ENCODE results near the gene CCSER1. TPM values are rescaled to one million over a fixed set of nuclear protein-coding genes. Genes with fewer than 3 reads are reported as not detected.
"Not testable (repeated sequence)": the region's sequence is repeated elsewhere in the genome, so short reads cannot be mapped to it uniquely, and the experiment has no call there.

The CCSER1 gene
- polyA plus RNA-seq, 3 donors = 0.09 to 0.75 (median 0.13) TPM

- H3K27ac Mint-ChIP-seq = peak overlapping the region in 1 of 7 donors; percentile 22
- no peaks in the 10 kb centered on the region for H3K4me1 Mint-ChIP-seq
These were observed 348.8 kb downstream of the CCSER1 start for GRCh38 chr4:90476019-90476418.

GRCh38 chr4:90476586-90476985 is 349.4 kb downstream of the CCSER1 start:
- H3K36me3 Mint-ChIP-seq = no peaks in the 10 kb centered on the region
- Histone ChIP-seq H3K4me2 (replicated peaks; ENCODE audit: extremely low read depth, low read length, poor library complexity, severe bottlenecking) (no peak overlapping the region), H3K79me2 (ENCODE audit: insufficient read depth, low read length) (no peaks in the 10 kb centered on the region), H2AFZ (ENCODE audit: insufficient read depth, low read depth, low read length, poor library complexity, severe bottlenecking) (no peak overlapping the region), H3K36me3 (replicated peaks in 1 of 2; ENCODE audit: control insufficient read depth in 1 of 2, insufficient read depth in 2 of 2, low read length in 2 of 2) (no peaks in the 10 kb centered on the region), H3K27ac (ENCODE audit: low read depth in 1 of 2, low read length in 2 of 2) (no peak overlapping the region), H4K20me1 (ENCODE audit: insufficient read depth, low read length) (no peaks in the 10 kb centered on the region), H3K4me1 (ENCODE audit: control insufficient read depth in 1 of 2, insufficient read depth in 2 of 2, low read length in 2 of 2) (no peaks in the 10 kb centered on the region), H3K9ac (ENCODE audit: insufficient read depth, low read length, poor library complexity, severe bottlenecking) (no peak overlapping the region), H3K27me3 (ENCODE audit: control insufficient read depth in 2 of 2, insufficient read depth in 2 of 2, low read length in 2 of 2) (no peaks in the 10 kb centered on the region), H3K4me3 (replicated peaks in 1 of 3; ENCODE audit: low read depth in 2 of 3, low read length in 3 of 3) (no peak overlapping the region), H3K9me3 (replicated peaks in 1 of 2; ENCODE audit: control insufficient read depth in 1 of 2, insufficient read depth in 1 of 2, low read length in 2 of 2) (no peaks in the 10 kb centered on the region)
- H3K4me3 Mint-ChIP-seq = no peak overlapping the region
- no peak for TF ChIP-seq CTCF (IDR thresholded peaks at IDR 0.05)
- no peaks in the 10 kb centered on the region for H3K4me1 Mint-ChIP-seq
- H3K27me3 Mint-ChIP-seq (ENCODE audit: low read depth in 3 of 3) = peaks cover 0 to 2% (median 0%) of the 10 kb centered on the region in 3 donors
- DNase-seq = no peak
- H3K27ac Mint-ChIP-seq = no peak overlapping the region
- intact Hi-C loops (cut with micrococcal nuclease) = no loop called here
- peaks cover 0 to 9% (median 4%) of the 10 kb centered on the region in 7 donors for H3K9me3 Mint-ChIP-seq
- no CpG with 5 or more reads among the region's 4 CpGs for WGBS (ENCODE audit: insufficient coverage)

More at GRCh38 chr4:90476019-90476418, 348.8 kb downstream of the CCSER1 start:
- Histone ChIP-seq H3K4me3 (replicated peaks in 1 of 3; ENCODE audit: low read depth in 2 of 3, low read length in 3 of 3) (no peak overlapping the region), H3K9ac (ENCODE audit: insufficient read depth, low read length, poor library complexity, severe bottlenecking) (no peak overlapping the region), H3K27me3 (ENCODE audit: control insufficient read depth in 2 of 2, insufficient read depth in 2 of 2, low read length in 2 of 2) (no peaks in the 10 kb centered on the region), H3K36me3 (replicated peaks in 1 of 2; ENCODE audit: control insufficient read depth in 1 of 2, insufficient read depth in 2 of 2, low read length in 2 of 2) (no peaks in the 10 kb centered on the region), H3K4me1 (ENCODE audit: control insufficient read depth in 1 of 2, insufficient read depth in 2 of 2, low read length in 2 of 2) (no peaks in the 10 kb centered on the region), H3K79me2 (ENCODE audit: insufficient read depth, low read length) (no peaks in the 10 kb centered on the region), H2AFZ (ENCODE audit: insufficient read depth, low read depth, low read length, poor library complexity, severe bottlenecking) (no peak overlapping the region), H4K20me1 (ENCODE audit: insufficient read depth, low read length) (no peaks in the 10 kb centered on the region), H3K9me3 (replicated peaks in 1 of 2; ENCODE audit: control insufficient read depth in 1 of 2, insufficient read depth in 1 of 2, low read length in 2 of 2) (no peaks in the 10 kb centered on the region), H3K27ac (ENCODE audit: low read depth in 1 of 2, low read length in 2 of 2) (no peak overlapping the region), H3K4me2 (replicated peaks; ENCODE audit: extremely low read depth, low read length, poor library complexity, severe bottlenecking) (no peak overlapping the region)
- intact Hi-C loops (cut with micrococcal nuclease) = no loop called here
- H3K4me3 Mint-ChIP-seq = no peak overlapping the region
- no peak for TF ChIP-seq CTCF (IDR thresholded peaks at IDR 0.05)
- WGBS (ENCODE audit: insufficient coverage) = 90% methylated on average over 2 of the region's 6 CpGs
- H3K9me3 Mint-ChIP-seq = peaks cover 0 to 9% (median 4%) of the 10 kb centered on the region in 7 donors
- peaks cover 0 to 2% (median 0%) of the 10 kb centered on the region in 3 donors for H3K27me3 Mint-ChIP-seq (ENCODE audit: low read depth in 3 of 3)
- H3K36me3 Mint-ChIP-seq = no peaks in the 10 kb centered on the region
- DNase-seq = no peak

GRCh38 chr4:90484894-90485293 is 357.7 kb downstream of the CCSER1 start:
- H3K4me1 ChIP-seq (ENCODE audit: control insufficient read depth in 1 of 2, insufficient read depth in 2 of 2, low read length in 2 of 2); H3K4me3 ChIP-seq (replicated peaks in 1 of 3; ENCODE audit: low read depth in 2 of 3, low read length in 3 of 3); DNase-seq; intact Hi-C loops (cut with micrococcal nuclease); H3K4me3 Mint-ChIP-seq; H3K27me3 Mint-ChIP-seq (ENCODE audit: low read depth in 3 of 3); H3K27ac Mint-ChIP-seq; H3K36me3 ChIP-seq (replicated peaks in 1 of 2; ENCODE audit: control insufficient read depth in 1 of 2, insufficient read depth in 2 of 2, low read length in 2 of 2); H3K9ac ChIP-seq (ENCODE audit: insufficient read depth, low read length, poor library complexity, severe bottlenecking); H3K36me3 Mint-ChIP-seq; H3K4me1 Mint-ChIP-seq; H3K27me3 ChIP-seq (ENCODE audit: control insufficient read depth in 2 of 2, insufficient read depth in 2 of 2, low read length in 2 of 2); H4K20me1 ChIP-seq (ENCODE audit: insufficient read depth, low read length); H3K79me2 ChIP-seq (ENCODE audit: insufficient read depth, low read length); H3K4me2 ChIP-seq (replicated peaks; ENCODE audit: extremely low read depth, low read length, poor library complexity, severe bottlenecking); H2AFZ ChIP-seq (ENCODE audit: insufficient read depth, low read depth, low read length, poor library complexity, severe bottlenecking); H3K27ac ChIP-seq (ENCODE audit: low read depth in 1 of 2, low read length in 2 of 2): not testable (repeated sequence)
- H3K9me3 ChIP-seq (replicated peaks in 1 of 2; ENCODE audit: control insufficient read depth in 1 of 2, insufficient read depth in 1 of 2, low read length in 2 of 2) = peaks cover 0 to 13% of the 10 kb centered on the region in 2 donors
- 100% methylated on average over 6 of the region's 9 CpGs for WGBS (ENCODE audit: insufficient coverage)
- peaks cover 13 to 27% (median 20%) of the 10 kb centered on the region in 7 donors for H3K9me3 Mint-ChIP-seq

Data from CD14-positive monocyte (primary cell).